ENCODE data around the gene TNN.
"Not testable (repeated sequence)": the region's sequence is repeated elsewhere in the genome, so short reads cannot be mapped to it uniquely, and the experiment has no call there.

Gene TNN

DNA sequence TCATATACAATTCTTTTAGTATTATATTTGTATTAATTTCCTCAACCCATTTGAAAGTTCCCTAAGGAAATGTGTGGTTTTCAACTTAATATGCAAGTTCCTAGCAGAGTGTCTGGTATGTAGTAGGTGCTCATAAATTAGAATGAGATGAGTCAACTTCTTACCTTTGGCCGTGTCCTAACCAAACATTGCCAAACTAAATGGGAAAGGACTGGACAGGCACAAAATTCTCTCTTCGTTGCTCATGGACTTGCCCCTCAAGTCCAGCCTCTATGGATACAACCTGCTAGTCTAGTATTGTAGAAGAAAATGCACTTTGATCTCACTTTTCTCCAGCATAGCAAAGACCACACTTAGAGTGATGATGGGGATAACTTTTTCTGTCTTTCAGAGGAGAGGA is 32.9 kb upstream of the TNN start:
- TF ChIP-seq CTCF (IDR thresholded peaks at IDR 0.05; ENCODE audit: low read depth, low read length): no peak
- no peak overlapping the region for H3K4me3 ChIP-seq (replicated peaks in 1 of 2; ENCODE audit: low read depth in 2 of 2, low read length in 2 of 2)
- no peak for DNase-seq (ENCODE audit: low read depth in 2 of 2)

DNA sequence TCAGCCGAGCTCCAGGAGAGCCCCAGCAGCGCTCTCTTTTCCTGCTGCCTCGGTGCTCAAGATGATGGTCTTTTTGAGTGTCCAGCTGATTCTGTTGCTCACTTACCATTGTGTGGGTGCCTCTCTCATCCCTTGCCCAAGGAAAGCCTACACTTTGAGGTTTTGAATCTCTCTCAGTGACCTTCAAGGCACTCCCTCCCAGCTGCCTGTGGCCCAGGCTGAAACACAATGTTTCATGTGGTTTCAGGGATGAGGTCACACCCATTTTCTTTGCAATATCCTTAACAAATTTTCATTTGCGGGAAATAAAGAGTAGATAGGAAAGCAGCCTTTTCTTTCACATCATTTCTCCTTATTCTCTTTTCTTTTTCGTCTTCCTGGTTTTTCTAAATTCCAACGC is 31.8 kb upstream of the TNN start:
- DNase-seq (ENCODE audit: low read depth in 2 of 2): no peak
- no peak for TF ChIP-seq CTCF (IDR thresholded peaks at IDR 0.05; ENCODE audit: low read depth, low read length)
- no peak overlapping the region for H3K4me3 ChIP-seq (replicated peaks in 1 of 2; ENCODE audit: low read depth in 2 of 2, low read length in 2 of 2)

DNA sequence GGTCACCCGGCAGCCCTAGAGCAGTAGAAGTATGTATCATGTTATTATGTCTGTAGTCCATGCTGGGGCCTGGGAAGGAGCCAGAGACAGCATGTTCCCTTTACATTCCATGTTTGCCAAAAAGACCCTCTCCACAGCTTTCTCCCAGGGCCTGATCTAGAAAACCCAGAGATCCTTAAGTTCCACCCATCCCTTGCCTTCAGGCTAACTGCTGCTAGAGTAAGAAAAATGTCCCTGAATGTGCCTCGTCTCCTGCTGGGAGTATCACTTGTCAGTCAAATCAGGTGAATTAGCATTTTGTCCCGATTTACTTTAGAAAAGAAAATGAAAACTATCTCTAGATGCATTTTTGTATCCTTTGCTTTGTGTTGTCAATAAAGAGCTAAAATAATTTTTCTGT is 31.2 kb upstream of the TNN start:
- no peak for DNase-seq (ENCODE audit: low read depth in 2 of 2)
- no peak for TF ChIP-seq CTCF (IDR thresholded peaks at IDR 0.05; ENCODE audit: low read depth, low read length)
- no peak overlapping the region for H3K4me3 ChIP-seq (replicated peaks in 1 of 2; ENCODE audit: low read depth in 2 of 2, low read length in 2 of 2)

GRCh38 chr1:175037416-175037815 is 30.2 kb upstream of the TNN start:
- no peak overlapping the region for H3K4me3 ChIP-seq (replicated peaks in 1 of 2; ENCODE audit: low read depth in 2 of 2, low read length in 2 of 2)
- no peak for DNase-seq (ENCODE audit: low read depth in 2 of 2)
- no peak for TF ChIP-seq CTCF (IDR thresholded peaks at IDR 0.05; ENCODE audit: low read depth, low read length)

- DNase-seq (ENCODE audit: low read depth in 2 of 2): no peak
- TF ChIP-seq CTCF (IDR thresholded peaks at IDR 0.05; ENCODE audit: low read depth, low read length): no peak
- H3K4me3 ChIP-seq (replicated peaks in 1 of 2; ENCODE audit: low read depth in 2 of 2, low read length in 2 of 2): no peak overlapping the region
Measured at GRCh38 chr1:175040324-175040879, 27.2 kb upstream of the TNN start.

GRCh38 chr1:175042650-175043049 is 25.0 kb upstream of the TNN start:
- no peak for TF ChIP-seq CTCF (IDR thresholded peaks at IDR 0.05; ENCODE audit: low read depth, low read length)
- no peak overlapping the region for H3K4me3 ChIP-seq (replicated peaks in 1 of 2; ENCODE audit: low read depth in 2 of 2, low read length in 2 of 2)
- DNase-seq (ENCODE audit: low read depth in 2 of 2): no peak

DNA sequence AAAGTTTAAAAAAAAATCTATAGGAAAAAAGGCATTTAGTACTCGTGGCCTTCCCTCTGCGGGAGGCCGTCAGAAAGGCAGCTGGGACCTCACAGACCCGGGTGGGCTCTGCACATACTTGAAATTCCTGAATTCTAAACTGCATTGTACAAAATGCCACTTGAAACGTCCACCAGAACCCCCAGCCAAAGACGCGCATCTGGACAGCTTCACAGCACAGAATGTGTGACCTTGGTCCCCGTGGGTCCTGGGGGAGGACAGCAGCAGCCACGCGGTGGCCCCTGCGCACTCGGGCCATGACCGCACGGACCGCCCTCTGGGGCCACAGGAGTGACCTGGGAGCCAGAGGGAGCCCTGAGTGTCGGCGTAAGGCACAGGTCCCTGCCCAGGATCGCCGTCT is 23.8 kb upstream of the TNN start:
- no peak for TF ChIP-seq CTCF (IDR thresholded peaks at IDR 0.05; ENCODE audit: low read depth, low read length)
- no peak overlapping the region for H3K4me3 ChIP-seq (replicated peaks in 1 of 2; ENCODE audit: low read depth in 2 of 2, low read length in 2 of 2)

GRCh38 chr1:175044591-175044990 is 23.0 kb upstream of the TNN start:
- not testable (repeated sequence) for H3K4me3 ChIP-seq (replicated peaks in 1 of 2; ENCODE audit: low read depth in 2 of 2, low read length in 2 of 2); DNase-seq (ENCODE audit: low read depth in 2 of 2)

More for the DNA sequence above, 23.8 kb upstream of the TNN start:
- no peak for DNase-seq (ENCODE audit: low read depth in 2 of 2)

Measured in cardiac fibroblast (primary cell).